NT2/D1 (cell line): ENCODE measurements around the gene TAF13.

Source experiments
- SUZ12 ChIP-seq: IDR thresholded peaks from 2 replicates; pipeline ENCODE4 v1.6.1; 2011; ENCODE audit not compliant: insufficient read length, insufficient read depth; ENCODE audit errors: extremely low read depth
- YY1 ChIP-seq: IDR thresholded peaks from 2 replicates; pipeline ENCODE4 v1.6.1; 2011; ENCODE audit not compliant: insufficient read length, insufficient read depth

DNA sequence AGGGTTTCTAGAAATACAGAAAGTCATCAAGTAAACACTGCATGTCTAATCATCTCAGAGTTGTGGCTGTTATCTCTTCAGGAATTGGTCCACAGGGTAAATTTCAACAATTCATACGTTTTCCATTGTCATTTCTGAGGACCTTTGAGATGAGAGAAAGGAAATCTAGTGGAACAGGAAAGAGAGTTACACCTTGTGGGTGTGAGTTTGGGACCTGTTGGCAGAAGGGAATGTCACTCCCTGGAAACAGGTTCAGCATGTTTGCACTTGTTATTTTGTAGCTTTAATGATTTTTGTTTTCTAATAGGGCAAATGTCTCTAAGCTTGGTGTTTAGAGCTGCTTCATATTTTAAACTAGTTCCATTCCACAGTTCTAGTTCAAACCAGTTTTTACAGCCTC is 20.3 kb upstream of the TAF13 start:
- TF ChIP-seq SUZ12 (no peak), YY1 (no peak)
